WERI-Rb-1 (cell line): Measurements from ENCODE around the gene SPDYC.

ENCODE experiments used
- DNase-seq: peaks from one replicate; pipeline ENCODE4 v3.0.0-alpha.2; 2020
- H3K27ac ChIP-seq: fragments of 250-450 bp; sonication (Bioruptor Pico); 2 replicates; pipeline ENCODE4 v1.5.1; 2020; ENCODE audit warnings: mild to moderate bottlenecking, moderate library complexity
- H3K27me3 ChIP-seq: fragments of 250-450 bp; sonication (Bioruptor Pico); 2 replicates; pipeline ENCODE4 v1.5.1; 2021; ENCODE audit warnings: mild to moderate bottlenecking, low read depth, moderate library complexity; ENCODE audit not compliant: insufficient read depth, severe bottlenecking
- H3K36me3 ChIP-seq: fragments of 250-450 bp; sonication (Bioruptor Pico); 2 replicates; pipeline ENCODE4 v1.5.1; 2020; ENCODE audit warnings: mild to moderate bottlenecking, moderate library complexity
- H3K4me3 ChIP-seq: 2 replicates; pipeline ENCODE4 v1.5.1; 2011; ENCODE audit warnings: low read depth, mild to moderate bottlenecking, control low read depth, low read length
- H3K9me3 ChIP-seq: fragments of 250-450 bp; sonication (Bioruptor Pico); 2 replicates; pipeline ENCODE4 v1.5.1; 2021; ENCODE audit warnings: mild to moderate bottlenecking, moderate library complexity; ENCODE audit not compliant: severe bottlenecking
- CTCF ChIP-seq: IDR thresholded peaks from 2 replicates; pipeline ENCODE4 v1.5.1; 2011; ENCODE audit warnings: low read depth, mild to moderate bottlenecking, control low read depth, inconsistent platforms, low read length

The SPDYC gene

GRCh38 chr11:65125197-65126056, 44.6 kb upstream of the SPDYC start:
- no peaks in the 10 kb centered on the region for H3K27me3 ChIP-seq
- no peak for TF ChIP-seq CTCF
- DNase-seq = no peak
- peaks cover 87% of the 10 kb centered on the region for H3K36me3 ChIP-seq
- H3K4me3 ChIP-seq = no peak overlapping the region
- H3K9me3 ChIP-seq = no peaks in the 10 kb centered on the region
- peak overlapping the region; percentile 51 for H3K27ac ChIP-seq

GRCh38 chr11:65126624-65127274, 43.3 kb upstream of the SPDYC start:
- no peak for TF ChIP-seq CTCF
- no peak for DNase-seq
- no peaks in the 10 kb centered on the region for H3K9me3 ChIP-seq
- H3K27me3 ChIP-seq = no peaks in the 10 kb centered on the region
- H3K36me3 ChIP-seq = peaks cover 86% of the 10 kb centered on the region
- H3K27ac ChIP-seq = no peak overlapping the region
- no peak overlapping the region for H3K4me3 ChIP-seq

GRCh38 chr11:65127473-65128181, 42.4 kb upstream of the SPDYC start:
- no peak for DNase-seq
- Histone ChIP-seq H3K9me3 (no peaks in the 10 kb centered on the region), H3K4me3 (no peak overlapping the region), H3K27me3 (no peaks in the 10 kb centered on the region), H3K27ac (no peak overlapping the region), H3K36me3 (peaks cover 95% of the 10 kb centered on the region)
- no peak for TF ChIP-seq CTCF

- no peak for DNase-seq
- Histone ChIP-seq H3K27me3 (no peaks in the 10 kb centered on the region), H3K9me3 (no peaks in the 10 kb centered on the region), H3K36me3 (peaks cover 93% of the 10 kb centered on the region), H3K4me3 (no peak overlapping the region), H3K27ac (no peak overlapping the region)
- TF ChIP-seq CTCF = no peak
Measured at GRCh38 chr11:65128182-65129145, 41.6 kb upstream of the SPDYC start.
